H1 (cell line): Measurements from ENCODE around the gene KLK6. TPM values are rescaled to one million over a fixed set of nuclear protein-coding genes. Genes with fewer than 3 reads are reported as not detected.
A peak's percentile ranks its signal among the peaks of the same experiment; 100 is the strongest.

Experiments
- CTCF ChIA-PET: fragments of 300-600 bp; sonication (Branson Sonifier 250); formaldehyde crosslinking; loops from one replicate; lab custom pipeline; 2021; ENCODE audit not compliant: partially characterized antibody; lab: Charles Lee
- POLR2A ChIA-PET: fragments of 300-600 bp; sonication (Branson Sonifier 250); formaldehyde crosslinking; loops from one replicate; lab custom pipeline; 2021; ENCODE audit warnings: inconsistent platforms; ENCODE audit not compliant: partially characterized antibody; lab: Charles Lee
- DNase-seq, 2 experiments: peaks; one replicate each; pipeline versions ENCODE4 v3.0.0 to v3.0.0-alpha.2; 2010 to 2022; ENCODE audit warnings: low spot score in 2 of 2, low read depth in 1 of 2, mixed read lengths in 1 of 2
- FAIRE-seq: peaks from 2 replicates; lab custom pipeline; 2011; peaks lifted over from hg19 to GRCh38; lab: Jason Lieb, UNC
- H2AFZ ChIP-seq: 2 replicates; pipeline ENCODE4 v1.8.1; 2012; ENCODE audit warnings: low read length, inconsistent platforms
- H2AK5ac ChIP-seq: 2 replicates; pipeline ENCODE4 v1.6.1; 2013; ENCODE audit warnings: low read depth, low read length
- H2BK120ac ChIP-seq: replicated peaks from 2 replicates; pipeline ENCODE3; 2013; ENCODE audit warnings: low read depth, low read length, inconsistent platforms
- H2BK12ac ChIP-seq: 2 replicates; pipeline ENCODE4 v1.6.1; 2013; ENCODE audit warnings: low read depth, low read length
- H2BK15ac ChIP-seq: 2 replicates; pipeline ENCODE4 v1.6.1; 2013; ENCODE audit warnings: low read length
- H2BK20ac ChIP-seq: 2 replicates; pipeline ENCODE4 v1.6.1; 2013; ENCODE audit warnings: low read length
- H2BK5ac ChIP-seq: 2 replicates; pipeline ENCODE4 v1.6.1; 2013; ENCODE audit warnings: low read depth, low read length
- H3K14ac ChIP-seq: 2 replicates; pipeline ENCODE4 v1.6.1; 2013; ENCODE audit warnings: inconsistent platforms; ENCODE audit not compliant: insufficient read length
- H3K18ac ChIP-seq: 2 replicates; pipeline ENCODE4 v1.6.1; 2013; ENCODE audit warnings: low read length; ENCODE audit errors: extremely low read depth
- H3K23ac ChIP-seq: 2 replicates; pipeline ENCODE4 v1.6.1; 2013; ENCODE audit warnings: inconsistent platforms; ENCODE audit not compliant: insufficient read length
- H3K23me2 ChIP-seq: 2 replicates; pipeline ENCODE4 v1.6.1; 2013; ENCODE audit warnings: low read depth, low read length
- H3K27ac ChIP-seq: 2 replicates; pipeline ENCODE4 v1.6.1; 2011; ENCODE audit warnings: low read depth, low read length, inconsistent platforms
- H3K27me3 ChIP-seq, 4 experiments: replicated peaks in 1 of 4; 1 replicate in 1 of 4; 2 replicates in 3 of 4; pipeline versions ENCODE4 v1.6.1 to v1.8.1; 2011 to 2013; ENCODE audit warnings: low read length in 3 of 4, mild to moderate bottlenecking in 3 of 4, inconsistent platforms in 2 of 4, mixed read lengths in 2 of 4, moderate library complexity in 1 of 4; ENCODE audit not compliant: control insufficient read depth in 3 of 4, insufficient read depth in 3 of 4; ENCODE audit errors: extremely low read depth in 1 of 4
- H3K36me3 ChIP-seq, 4 experiments: 2 replicates each; pipeline versions ENCODE4 v1.6.1 to v1.8.1; 2011 to 2013; ENCODE audit warnings: mild to moderate bottlenecking in 4 of 4, low read length in 3 of 4, moderate library complexity in 2 of 4, control low read depth in 1 of 4, inconsistent platforms in 1 of 4; ENCODE audit not compliant: insufficient read depth in 4 of 4, control insufficient read depth in 2 of 4
- H3K4ac ChIP-seq: replicated peaks from 2 replicates; pipeline ENCODE3; 2013; ENCODE audit warnings: low read length, low read depth, mixed read lengths, inconsistent platforms; ENCODE audit not compliant: insufficient read length
- H3K4me1 ChIP-seq, 4 experiments: replicated peaks in 1 of 4; 1 replicate in 1 of 4; 2 replicates in 3 of 4; pipeline versions ENCODE4 v1.6.1 to v1.8.1; 2011 to 2013; ENCODE audit warnings: low read length in 3 of 4, inconsistent platforms in 2 of 4, mixed read lengths in 1 of 4; ENCODE audit not compliant: insufficient read depth in 4 of 4, control insufficient read depth in 3 of 4
- H3K4me2 ChIP-seq, 2 experiments: 2 replicates each; pipeline versions ENCODE4 v1.6.1 to v1.8.1; 2011 to 2013; ENCODE audit warnings: low read depth in 2 of 2, low read length in 2 of 2, control low read depth in 1 of 2, inconsistent platforms in 1 of 2, mild to moderate bottlenecking in 1 of 2; ENCODE audit not compliant: insufficient read depth in 1 of 2
- H3K4me3 ChIP-seq, 4 experiments: fragments of 200-600, 300-600 bp in 1 of 4; sonication (generic), shearing (Covaris generic), sonication (Bioruptor Twin) in 1 of 4; 2 replicates each; pipeline versions ENCODE4 v1.5.1 to v1.8.1; 2011 to 2016; ENCODE audit warnings: low read length in 4 of 4, low read depth in 3 of 4, control low read depth in 2 of 4, inconsistent platforms in 2 of 4, mild to moderate bottlenecking in 2 of 4, mixed read lengths in 1 of 4, moderate library complexity in 1 of 4; ENCODE audit not compliant: insufficient read depth in 2 of 4; ENCODE audit errors: extremely low read depth in 1 of 4
- H3K56ac ChIP-seq: replicated peaks from 2 replicates; pipeline ENCODE3; 2013; ENCODE audit warnings: low read depth, mild to moderate bottlenecking, mixed read lengths, low read length, inconsistent platforms; ENCODE audit not compliant: insufficient read length
- H3K79me1 ChIP-seq: 2 replicates; pipeline ENCODE4 v1.6.1; 2013; ENCODE audit warnings: low read depth, low read length, control low read depth
- H3K79me2 ChIP-seq, 2 experiments: 2 replicates each; pipeline versions ENCODE4 v1.6.1 to v1.8.1; 2012 to 2013; ENCODE audit warnings: low read length in 2 of 2, mild to moderate bottlenecking in 2 of 2, inconsistent platforms in 1 of 2; ENCODE audit not compliant: insufficient read depth in 2 of 2, control insufficient read depth in 1 of 2
- H3K9ac ChIP-seq, 4 experiments: replicated peaks in 1 of 4; 1 replicate in 1 of 4; 2 replicates in 3 of 4; pipeline versions ENCODE4 v1.6.1 to v1.8.1; 2011 to 2013; ENCODE audit warnings: low read depth in 3 of 4, low read length in 3 of 4, control low read depth in 2 of 4, mild to moderate bottlenecking in 2 of 4, moderate library complexity in 2 of 4, inconsistent platforms in 1 of 4; ENCODE audit errors: extremely low read depth in 1 of 4
- H3K9me3 ChIP-seq, 2 experiments: 2 replicates each; pipeline versions ENCODE4 v1.6.1 to v1.8.1; 2012 to 2013; ENCODE audit warnings: mild to moderate bottlenecking in 2 of 2, moderate library complexity in 2 of 2, control low read depth in 1 of 2, inconsistent platforms in 1 of 2, low read depth in 1 of 2, low read length in 1 of 2, mixed read lengths in 1 of 2; ENCODE audit not compliant: insufficient read depth in 2 of 2
- H4K20me1 ChIP-seq, 2 experiments: replicated peaks in 1 of 2; 2 replicates each; pipeline versions ENCODE3 to v1.8.1; 2011 to 2013; ENCODE audit warnings: inconsistent platforms in 2 of 2, low read length in 2 of 2, mild to moderate bottlenecking in 1 of 2; ENCODE audit not compliant: insufficient read depth in 2 of 2, control insufficient read depth in 1 of 2
- H4K5ac ChIP-seq: 2 replicates; pipeline ENCODE4 v1.6.1; 2013; ENCODE audit warnings: low read length, low read depth, mixed read lengths, inconsistent platforms; ENCODE audit not compliant: insufficient read length
- H4K8ac ChIP-seq: 2 replicates; pipeline ENCODE4 v1.8.0; 2013; ENCODE audit warnings: mild to moderate bottlenecking, moderate library complexity, low read length, inconsistent platforms; ENCODE audit not compliant: insufficient read depth; ENCODE audit errors: extremely low read depth
- H4K91ac ChIP-seq: replicated peaks from 2 replicates; pipeline ENCODE3; 2013; ENCODE audit warnings: low read length, mixed read lengths, inconsistent platforms; ENCODE audit not compliant: insufficient read length
- ATF2 ChIP-seq: IDR thresholded peaks from 2 replicates; pipeline ENCODE4 v1.6.1; 2012; ENCODE audit warnings: low read length, inconsistent platforms
- BCL11A ChIP-seq, 2 experiments: IDR thresholded peaks; one replicate each; pipeline ENCODE4 v1.6.1; 2011; ENCODE audit warnings: low read depth in 2 of 2, low read length in 2 of 2, mild to moderate bottlenecking in 2 of 2
- CEBPB ChIP-seq: IDR thresholded peaks from 2 replicates; pipeline ENCODE4 v1.6.1; 2012; ENCODE audit warnings: low read depth, low read length
- CHD1 ChIP-seq: IDR thresholded peaks from 2 replicates; pipeline ENCODE4 v1.6.1; 2012; ENCODE audit warnings: low read depth, low read length, improper control_type of control experiment
- EGR1 ChIP-seq: IDR thresholded peaks from 2 replicates; pipeline ENCODE4 v1.6.1; 2011; ENCODE audit warnings: low read depth, low read length, borderline replicate concordance
- GABPA ChIP-seq: IDR thresholded peaks from 2 replicates; pipeline ENCODE4 v1.6.1; 2011; ENCODE audit warnings: mild to moderate bottlenecking, low read length, moderate library complexity, borderline replicate concordance; ENCODE audit not compliant: insufficient read depth
- NANOG ChIP-seq: IDR thresholded peaks from 2 replicates; pipeline ENCODE4 v1.6.1; 2011; ENCODE audit warnings: low read length, low read depth, mild to moderate bottlenecking, inconsistent platforms; ENCODE audit not compliant: insufficient read depth, poor library complexity, severe bottlenecking
- RFX5 ChIP-seq: IDR thresholded peaks from 2 replicates; pipeline ENCODE4 v1.6.1; 2011; ENCODE audit warnings: low read depth, low read length, improper control_type of control experiment, borderline replicate concordance
- SIRT6 ChIP-seq: IDR thresholded peaks from one replicate; pipeline ENCODE4 v1.7.1; 2012; ENCODE audit warnings: low read length, inconsistent platforms
- SP1 ChIP-seq: IDR thresholded peaks from 2 replicates; pipeline ENCODE4 v1.6.1; 2011; ENCODE audit warnings: low read depth, low read length
- SP4 ChIP-seq: IDR thresholded peaks from 2 replicates; pipeline ENCODE4 v1.6.1; 2012; ENCODE audit warnings: low read length, inconsistent platforms
- SRF ChIP-seq: IDR thresholded peaks from 2 replicates; pipeline ENCODE4 v1.6.1; 2011; ENCODE audit warnings: mild to moderate bottlenecking, low read depth, low read length, moderate library complexity
- WGBS, 2 experiments: shearing (Covaris generic) in 1 of 2; methylation state at CpG; one replicate each; pipeline versions ENCODE4 v1.1.6 to v1.1.7; 2013 to 2015; ENCODE audit warnings: low lambda C conversion rate in 2 of 2, mixed read lengths in 2 of 2, inconsistent platforms in 1 of 2, low coverage in 1 of 2, missing lambda C conversion rate in 1 of 2; ENCODE audit not compliant: insufficient replicate concordance in 2 of 2, insufficient coverage in 1 of 2, insufficient read length in 1 of 2; ENCODE audit errors: extremely low coverage in 1 of 2, missing lambda C conversion rate in 1 of 2; 5-methylcytosine and 5-hydroxymethylcytosine counted together
- polyA plus RNA-seq, 7 experiments: library from polyadenylated mRNA; depleted of rRNA in 3 of 7; stranded (reverse) in 5 of 7; unstranded in 2 of 7; fragments of >200 nt in 5 of 7; fragments of 200-250 nt in 2 of 7; gene quantifications; 1 replicate in 5 of 7; 2 replicates in 1 of 7; 4 replicates in 1 of 7; pipeline versions ENCODE4 v1.2.1 to v1.2.3, GENCODE V29; 2011 to 2013; ENCODE audit warnings: missing spikeins in 2 of 7, mixed read lengths in 2 of 7
- total RNA-seq: library from RNA; stranded (reverse); fragmentation: NEBNext Ultra II Directional; extraction: Animal tissue kit (Norgen Biotek cat#: 25700); gene quantifications from 2 replicates; pipeline ENCODE4 v1.2.1, GENCODE V29; 2021

Gene KLK6
- total and polyA plus RNA-seq, 2 of the 8 experiments (the other 6 are each of a cell fraction or from before 2014, with no cell fraction given): 0.69 to 3.2 TPM

GRCh38 chr19:51003316-51003715, 33.9 kb upstream of the KLK6 start:
- no peak overlapping the region for H2AFZ ChIP-seq
- CTCF ChIA-PET: interaction anchor here (3.7 kb wide), 1 partner anchor 10 kb away, joined by 18 read pairs; no protein-coding TSS in a partner anchor
- no peaks in the 10 kb centered on the region for H3K23me2 ChIP-seq
- no peaks in the 10 kb centered on the region for H3K36me3 ChIP-seq
- no peak overlapping the region for H3K14ac ChIP-seq
- no peak overlapping the region for H4K5ac ChIP-seq
- no peak overlapping the region for H3K23ac ChIP-seq
- no peak overlapping the region for H3K27ac ChIP-seq
- peak overlapping the region; percentile 65; the same call in 1 of the 2 replicates for H4K8ac ChIP-seq
- no peak overlapping the region for H2BK12ac ChIP-seq
- no peak overlapping the region for H2BK120ac ChIP-seq
- no peaks in the 10 kb centered on the region for H3K79me2 ChIP-seq
- no peak for DNase-seq
- no peak overlapping the region for H3K4me3 ChIP-seq
- H2BK5ac ChIP-seq: no peak overlapping the region
- H3K9ac ChIP-seq: no peak overlapping the region
- H3K4ac ChIP-seq: no peak overlapping the region
- no peaks in the 10 kb centered on the region for H4K20me1 ChIP-seq
- H3K56ac ChIP-seq: no peak overlapping the region
- H3K27me3 ChIP-seq: no peaks in the 10 kb centered on the region; a peak in 1 of 7 replicates
- no peak overlapping the region for H2BK20ac ChIP-seq
- H2BK15ac ChIP-seq: no peak overlapping the region
- H3K18ac ChIP-seq: no peak overlapping the region
- H3K4me2 ChIP-seq: no peak overlapping the region
- POLR2A ChIA-PET: no interaction called here
- no peak for FAIRE-seq
- no peak overlapping the region for H4K91ac ChIP-seq
- no peaks in the 10 kb centered on the region for H3K79me1 ChIP-seq
- H3K9me3 ChIP-seq: no peaks in the 10 kb centered on the region
- H3K4me1 ChIP-seq: peaks cover 0 to 18% (median 6%) of the 10 kb centered on the region in 4 experiments; a peak in 6 of 7 replicates
- H2AK5ac ChIP-seq: no peak overlapping the region
- WGBS, 2 experiments: 90% methylated on average over 6 of the region's 7 CpGs; no CpG with 5 or more reads in 1 of the 2 experiments
- TF ChIP-seq CHD1: no peak
- TF ChIP-seq ATF2: no peak
- TF ChIP-seq NANOG: no peak
- no peak for TF ChIP-seq GABPA
- TF ChIP-seq SRF: no peak
- TF ChIP-seq SP4: no peak
- no peak for TF ChIP-seq BCL11A (IDR thresholded peaks at IDR 0.05; ENCODE audit: low read depth in 2 of 2, low read length in 2 of 2)
- TF ChIP-seq SIRT6: no peak
- TF ChIP-seq RFX5: no peak
- no peak for TF ChIP-seq CEBPB
- no peak for TF ChIP-seq SP1
- TF ChIP-seq EGR1: no peak
